GM19397 (cell line): Measurements from ENCODE around the gene MUSTN1.

ENCODE experiments used
- ATAC-seq: cut with Tn5 transposase; IDR thresholded peaks from one replicate; pipeline ENCODE4 v1.9.1; 2021; ENCODE audit warnings: mild to moderate bottlenecking, moderate library complexity; ENCODE audit not compliant: unreplicated experiment

The MUSTN1 gene

DNA sequence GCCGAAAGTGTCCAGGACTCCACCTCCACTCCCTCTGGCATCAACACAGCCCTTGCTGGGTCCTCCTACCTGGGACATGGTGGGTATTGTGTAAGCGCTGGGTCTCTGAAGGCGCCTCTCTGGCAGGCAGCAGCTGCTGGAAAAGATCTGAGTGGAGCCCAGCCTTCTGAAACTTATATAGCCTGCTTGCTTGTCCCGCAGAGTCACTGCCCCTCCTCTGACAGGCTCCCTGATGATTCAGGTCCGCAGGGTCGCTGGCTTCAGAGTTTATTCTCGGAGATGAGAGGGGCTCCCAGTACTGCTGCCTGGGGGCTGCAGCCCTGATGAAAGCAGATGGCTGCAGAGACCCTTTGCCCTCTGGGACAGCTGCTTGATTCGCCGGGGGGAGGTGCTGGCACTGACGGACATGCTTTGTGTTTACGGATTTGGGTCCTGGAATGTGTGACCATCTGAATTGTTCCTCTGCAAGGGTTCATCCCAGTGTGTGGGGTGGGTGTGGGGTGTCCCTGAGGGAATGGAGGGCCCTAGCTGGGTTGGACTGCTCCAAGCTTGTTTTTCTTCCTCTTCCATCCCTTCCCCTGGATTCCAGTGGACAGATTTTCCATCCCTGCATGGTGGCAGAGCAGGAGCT lies at the start of gene MUSTN1:
Gene MUSTN1 (minus strand): TSS at position 149 of the 631 bp plus-strand sequence. CDS start 71 bp downstream, at position 78.
- no peak for ATAC-seq

DNA sequence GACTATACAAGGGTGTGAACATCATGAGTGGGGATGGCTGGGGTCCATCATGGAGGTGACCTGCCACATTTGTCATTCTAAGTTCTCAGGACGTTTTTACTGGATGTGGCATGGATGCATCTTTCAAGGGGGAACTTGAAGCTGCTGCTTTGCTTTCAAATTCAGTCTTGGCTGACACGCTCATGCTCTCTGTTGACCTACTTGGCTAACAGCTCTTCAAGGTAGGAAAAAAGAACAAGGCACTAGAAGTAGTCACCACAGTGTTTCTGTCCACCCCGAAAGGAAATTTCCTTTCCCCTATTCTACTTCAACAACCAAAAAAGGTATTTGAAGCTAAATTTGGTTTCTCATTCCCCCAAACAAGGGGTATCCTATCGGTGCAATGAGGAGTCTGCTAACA lies 47.6 kb upstream of the MUSTN1 start:
- no peak for ATAC-seq

DNA sequence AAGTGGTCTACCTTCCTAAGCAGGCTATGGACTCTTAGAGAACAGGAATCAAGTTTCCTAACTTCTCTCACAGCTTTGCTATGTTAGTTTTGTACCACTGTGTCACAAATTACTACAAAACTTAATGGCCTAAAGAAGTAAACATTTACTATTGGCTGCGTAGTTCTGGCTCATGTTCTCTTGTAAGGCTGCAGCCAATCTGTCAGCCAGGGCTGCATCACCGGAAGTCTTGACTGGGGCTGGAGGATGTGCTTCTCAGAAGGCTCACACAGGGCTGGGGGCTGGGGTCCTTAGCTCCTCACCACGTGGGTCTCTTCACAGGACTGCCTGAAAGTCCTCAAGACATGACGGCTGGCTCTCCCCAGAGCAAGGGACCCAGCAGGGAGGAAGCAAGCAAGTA lies 47.1 kb upstream of the MUSTN1 start:
- no peak for ATAC-seq

DNA sequence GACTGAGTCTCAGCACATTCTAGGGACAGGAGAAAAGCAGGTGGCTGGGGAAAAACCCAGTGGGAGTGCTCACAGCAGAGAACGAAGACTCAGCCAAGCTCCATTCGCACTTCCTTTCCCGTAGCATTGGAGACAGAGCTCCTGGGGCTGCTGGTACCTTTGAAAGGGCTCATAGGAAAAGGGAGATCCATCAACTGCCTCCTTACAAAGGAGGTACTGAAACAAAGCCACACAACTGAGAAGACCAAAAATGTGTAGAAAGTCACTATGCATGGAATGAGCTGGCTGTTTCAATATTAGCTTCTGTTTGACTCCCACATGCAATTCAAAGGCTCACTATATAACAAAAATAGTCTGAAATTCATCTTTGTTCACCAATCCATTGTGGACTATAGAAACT lies 45.7 kb upstream of the MUSTN1 start:
- no peak for ATAC-seq

DNA sequence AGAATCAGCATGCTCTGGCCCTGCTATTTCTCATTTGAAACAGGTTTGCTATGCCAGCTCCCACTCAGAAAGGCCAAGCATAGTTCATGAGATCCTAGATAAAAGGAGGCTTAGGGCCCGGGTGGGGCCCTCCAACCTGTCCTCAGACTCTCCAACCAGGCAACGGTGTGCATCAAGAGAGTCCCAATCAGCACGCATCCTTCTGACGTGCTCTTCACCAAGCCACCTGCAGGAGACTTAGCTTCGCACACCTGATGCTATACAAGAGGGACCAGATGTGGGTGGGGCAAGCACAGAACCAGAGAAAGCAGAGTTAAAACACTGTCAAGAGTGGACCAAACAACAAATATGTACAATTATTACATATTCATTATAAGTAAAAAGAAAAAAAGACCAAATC lies 45.2 kb upstream of the MUSTN1 start:
- no peak for ATAC-seq

DNA sequence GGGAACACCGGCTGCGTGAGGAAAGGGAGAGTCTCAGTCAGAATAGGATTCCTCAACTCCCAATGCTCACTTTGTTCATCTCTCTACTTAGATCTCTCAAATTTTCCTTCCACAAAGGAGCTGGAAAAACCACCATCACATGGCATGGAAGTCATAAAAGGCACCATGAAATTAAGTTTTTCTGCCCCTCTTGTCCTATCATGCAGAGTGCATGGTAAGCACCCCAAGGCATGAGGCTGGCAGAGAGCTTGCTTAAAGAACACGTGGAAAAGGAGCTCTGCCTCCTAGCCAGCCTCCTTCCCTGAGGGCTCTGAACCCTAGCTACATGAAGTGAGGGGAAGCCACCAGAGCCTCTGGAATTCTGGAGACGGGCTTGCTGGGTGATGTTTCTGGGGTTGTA lies 44.8 kb upstream of the MUSTN1 start:
- no peak for ATAC-seq

DNA sequence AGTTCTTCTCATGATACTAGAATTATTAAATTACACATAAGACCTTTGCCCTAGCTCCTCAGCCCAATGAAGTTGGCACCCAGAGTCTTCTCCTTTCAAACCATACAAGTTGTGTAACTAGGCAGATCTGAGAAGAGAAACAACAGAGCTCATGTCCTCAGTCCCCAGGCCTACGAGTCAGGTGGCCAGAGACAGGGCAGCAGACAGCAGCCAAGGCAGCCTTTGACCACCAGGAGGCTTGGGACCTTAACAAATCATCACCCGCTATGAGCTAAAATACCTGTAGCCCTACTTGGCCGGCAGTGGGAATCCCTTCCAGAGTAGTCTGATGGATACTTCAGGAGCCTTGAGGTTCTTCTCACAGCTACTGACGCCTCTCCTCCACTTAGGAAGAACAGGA lies 44.3 kb upstream of the MUSTN1 start:
- ATAC-seq, result no peak

DNA sequence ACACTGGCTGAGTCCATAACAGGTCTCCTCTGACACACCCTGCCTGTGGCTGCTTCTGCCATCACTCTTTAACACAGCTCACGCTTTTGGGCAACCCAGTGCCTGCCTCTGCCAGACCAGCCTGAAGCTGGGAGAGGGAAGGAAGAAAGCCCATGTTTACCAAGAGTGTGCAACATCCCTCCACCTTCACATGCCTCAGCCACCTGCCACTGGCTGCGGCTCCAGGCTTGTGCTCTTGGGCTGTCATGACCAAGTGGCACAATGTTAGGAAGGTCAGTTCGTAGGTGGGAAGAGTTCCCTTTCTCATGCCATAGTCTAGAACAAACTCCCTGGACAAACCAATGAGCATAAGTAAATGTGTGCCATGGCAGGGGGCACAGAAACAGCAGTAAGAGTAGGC lies 42.3 kb upstream of the MUSTN1 start:
- no peak for ATAC-seq

DNA sequence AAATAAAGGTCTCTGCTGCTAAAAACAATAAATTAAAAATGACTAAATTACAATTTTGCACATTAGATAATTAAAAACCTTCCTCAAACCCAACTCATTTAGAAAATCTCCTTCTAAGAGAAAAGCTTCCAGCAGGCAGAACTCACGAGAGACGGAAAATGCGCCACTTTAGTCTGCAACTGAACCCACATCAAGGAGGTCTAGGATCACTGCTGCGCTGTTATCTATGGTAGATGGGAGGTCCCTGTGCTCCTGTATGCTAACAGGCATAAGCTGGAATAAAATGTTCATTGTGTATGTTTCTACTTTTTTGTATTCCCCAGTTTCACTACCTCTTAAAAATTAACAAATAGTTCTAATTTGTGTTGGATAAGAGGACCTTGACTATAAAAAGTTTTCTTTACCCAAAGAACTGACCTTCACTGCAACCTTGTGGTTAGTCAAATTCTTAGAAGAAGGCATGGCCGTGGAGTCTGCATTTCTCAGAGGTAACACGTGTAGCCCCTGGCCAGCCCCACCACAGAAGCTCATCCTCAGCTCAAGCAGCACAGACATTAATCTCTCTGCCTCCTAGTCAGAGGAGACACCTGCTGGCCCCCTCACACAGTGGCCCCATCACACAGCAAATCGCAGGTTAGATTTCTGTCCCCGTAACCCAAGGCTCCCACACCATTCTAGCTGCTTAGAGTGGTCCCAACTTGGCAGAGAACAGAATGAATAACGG lies 40.2 kb upstream of the MUSTN1 start:
- no peak for ATAC-seq

DNA sequence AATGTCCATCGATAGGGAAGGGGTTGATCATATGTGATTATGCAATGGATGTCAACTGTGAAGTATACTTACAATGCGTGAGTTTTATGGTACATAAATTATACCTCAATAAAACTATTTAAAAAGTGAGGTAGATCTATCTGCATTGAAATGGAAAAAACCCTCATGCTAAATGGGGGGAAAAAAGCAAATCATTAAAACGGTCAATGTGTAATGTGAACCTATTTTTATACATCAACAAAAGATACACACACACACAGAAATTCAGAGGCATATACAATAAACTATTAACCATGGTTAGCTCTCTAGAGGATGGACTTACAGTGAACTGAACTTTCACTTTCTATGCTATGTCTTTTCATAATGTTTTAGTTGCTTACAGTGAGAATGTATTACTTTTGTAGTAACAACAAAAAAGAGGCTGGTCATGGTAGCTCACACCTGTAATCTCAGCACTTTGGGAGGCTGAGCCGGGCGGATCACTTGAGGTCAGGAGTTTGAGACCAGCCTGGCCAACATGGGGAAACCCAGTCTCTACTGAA lies 39.4 kb upstream of the MUSTN1 start:
- no peak for ATAC-seq

DNA sequence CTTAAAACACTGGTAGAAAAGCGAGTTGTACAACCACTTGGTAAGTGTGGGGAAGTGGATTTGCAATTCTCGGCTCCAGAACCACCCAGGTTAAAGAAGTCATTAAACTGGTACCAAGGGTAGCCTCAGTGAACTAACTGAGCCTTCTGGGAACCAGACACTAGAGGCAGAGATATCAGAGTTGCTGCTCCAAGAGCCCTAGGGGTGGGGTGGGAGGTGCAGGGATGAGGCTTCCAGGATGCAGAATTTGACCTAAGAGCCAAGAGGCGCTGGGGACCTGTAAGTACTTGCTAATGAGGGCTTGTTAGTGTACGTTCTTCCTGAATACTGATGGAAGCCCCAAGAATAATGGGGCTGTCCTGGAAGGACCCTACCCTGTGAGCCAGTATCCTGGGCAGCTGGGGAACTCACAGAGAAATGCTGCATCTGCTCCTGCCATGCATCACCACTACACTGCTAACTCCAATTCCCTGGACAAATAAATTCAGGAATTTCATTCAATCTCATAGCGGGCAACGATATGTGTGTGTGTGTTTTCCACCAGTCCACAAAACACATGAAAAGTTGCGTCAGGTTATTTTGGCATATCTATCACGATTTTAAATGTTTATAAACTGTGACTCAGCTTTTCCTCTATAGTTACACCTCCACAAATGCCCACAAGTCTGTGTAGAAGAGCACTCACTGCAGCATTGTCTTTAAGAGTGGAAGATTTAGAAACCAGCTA lies 38.8 kb upstream of the MUSTN1 start:
- no peak for ATAC-seq

DNA sequence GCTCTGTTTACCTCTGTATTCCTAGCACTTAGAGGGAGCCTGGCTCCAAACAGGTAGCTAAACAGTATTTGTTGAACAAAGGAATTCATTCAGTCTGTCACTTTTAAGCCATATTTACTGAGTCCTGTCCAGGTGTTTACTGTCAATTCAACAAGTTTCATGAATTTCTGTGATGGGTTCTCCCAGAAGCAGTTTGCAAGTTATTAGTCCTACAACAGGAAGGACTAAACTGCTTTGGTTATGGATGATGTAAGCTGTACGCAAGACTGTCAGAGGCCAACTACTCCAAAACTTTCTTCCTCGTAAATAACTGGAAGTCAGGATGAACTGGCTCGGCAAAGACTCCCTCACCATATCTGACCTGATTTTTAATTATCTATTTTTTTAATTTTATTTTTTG lies 37.4 kb upstream of the MUSTN1 start:
- ATAC-seq, result no peak

DNA sequence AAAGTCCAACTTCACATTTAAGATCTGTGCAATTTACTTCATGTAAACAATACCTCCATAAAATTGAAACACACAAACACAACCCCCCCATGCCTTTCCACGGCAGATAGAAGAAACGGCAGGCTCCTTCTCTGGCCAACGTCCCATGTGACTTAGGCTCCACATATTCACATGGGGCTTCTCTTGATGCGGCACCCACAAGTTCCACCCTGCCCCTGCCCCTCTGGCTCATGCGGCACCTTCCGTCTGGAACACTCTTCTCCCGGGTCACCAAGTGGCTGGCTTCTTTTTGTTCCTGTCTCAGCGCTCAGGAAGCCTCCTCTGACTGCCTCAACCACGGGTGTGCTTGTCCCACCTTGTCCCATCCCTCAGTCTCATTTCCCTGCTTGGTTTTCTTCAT lies 36.9 kb upstream of the MUSTN1 start:
- no peak for ATAC-seq

DNA sequence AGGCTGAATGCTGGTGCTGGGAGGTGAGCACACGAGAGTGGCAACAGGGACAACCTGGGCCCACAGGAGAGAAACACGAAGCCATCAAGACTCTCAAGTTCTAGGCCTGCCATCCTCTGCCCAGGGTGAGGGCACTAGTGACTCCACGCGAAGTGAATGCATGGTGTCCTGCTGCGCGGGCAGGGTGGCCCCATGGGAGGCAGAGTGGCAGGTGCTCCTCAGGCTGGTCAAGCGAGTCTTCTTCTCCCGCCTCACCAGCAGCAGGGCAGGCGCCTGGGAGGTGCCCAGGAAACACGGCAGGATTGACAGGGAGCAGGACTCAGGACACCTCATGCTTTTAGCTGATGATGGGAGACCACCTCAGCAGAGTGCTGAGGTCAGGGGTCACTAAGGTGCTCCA lies 35.7 kb upstream of the MUSTN1 start:
- ATAC-seq, result no peak

DNA sequence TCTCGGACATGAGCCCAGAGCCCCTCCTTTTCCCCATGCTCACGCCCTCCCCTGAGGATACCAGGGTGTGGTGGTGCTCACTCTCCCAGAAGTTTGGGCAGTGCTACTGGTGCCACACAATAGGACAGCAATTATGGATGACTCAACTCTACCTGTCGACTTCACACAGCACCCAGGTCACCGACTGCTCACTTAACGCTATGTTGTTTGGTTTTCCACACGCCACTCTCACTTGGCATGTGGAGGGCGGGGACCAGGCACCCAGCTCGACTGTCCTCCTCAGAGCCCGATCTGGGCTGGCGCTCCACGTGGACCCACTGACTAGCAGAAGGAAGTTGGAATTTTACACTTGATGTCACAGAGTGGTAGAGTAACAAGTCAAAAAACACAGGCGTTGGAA lies 31.6 kb upstream of the MUSTN1 start:
- no peak for ATAC-seq

DNA sequence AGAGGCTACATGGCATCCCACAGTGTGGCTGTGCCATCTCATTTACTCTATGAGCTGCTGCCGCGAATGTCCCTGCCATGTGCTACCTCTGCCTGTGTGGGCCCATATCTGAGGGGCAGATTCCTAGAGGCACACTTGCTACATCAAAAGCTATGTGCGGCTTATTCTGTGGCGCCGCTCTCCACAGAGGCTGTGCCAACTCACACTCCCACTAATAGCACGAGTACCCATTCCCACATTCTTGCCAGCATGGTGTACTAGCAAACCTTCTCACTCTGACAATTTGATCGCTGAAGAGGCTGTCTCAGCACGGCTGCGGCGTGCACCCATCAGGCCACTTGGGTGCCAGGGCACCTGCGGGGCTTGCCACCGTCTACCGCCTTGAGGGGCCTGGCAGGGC lies 31.2 kb upstream of the MUSTN1 start:
- no peak for ATAC-seq

DNA sequence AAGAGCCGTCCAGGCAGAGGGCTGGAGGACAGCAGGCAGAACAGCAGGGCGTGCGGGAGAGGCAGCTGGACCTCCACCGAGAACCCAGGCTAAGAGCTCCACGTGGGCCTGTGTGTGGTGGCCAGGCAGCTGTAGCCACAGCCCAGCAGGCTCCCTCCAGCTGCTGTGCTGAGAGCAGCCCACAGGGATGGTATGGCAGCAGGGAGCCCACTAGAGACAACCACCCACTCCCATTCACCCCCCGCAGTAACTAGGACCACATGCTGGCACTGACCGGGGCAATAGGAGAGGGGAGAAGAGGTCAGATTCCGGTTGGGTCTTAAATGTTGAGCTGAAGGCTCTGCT lies 25.6 kb upstream of the MUSTN1 start:
- no peak for ATAC-seq

DNA sequence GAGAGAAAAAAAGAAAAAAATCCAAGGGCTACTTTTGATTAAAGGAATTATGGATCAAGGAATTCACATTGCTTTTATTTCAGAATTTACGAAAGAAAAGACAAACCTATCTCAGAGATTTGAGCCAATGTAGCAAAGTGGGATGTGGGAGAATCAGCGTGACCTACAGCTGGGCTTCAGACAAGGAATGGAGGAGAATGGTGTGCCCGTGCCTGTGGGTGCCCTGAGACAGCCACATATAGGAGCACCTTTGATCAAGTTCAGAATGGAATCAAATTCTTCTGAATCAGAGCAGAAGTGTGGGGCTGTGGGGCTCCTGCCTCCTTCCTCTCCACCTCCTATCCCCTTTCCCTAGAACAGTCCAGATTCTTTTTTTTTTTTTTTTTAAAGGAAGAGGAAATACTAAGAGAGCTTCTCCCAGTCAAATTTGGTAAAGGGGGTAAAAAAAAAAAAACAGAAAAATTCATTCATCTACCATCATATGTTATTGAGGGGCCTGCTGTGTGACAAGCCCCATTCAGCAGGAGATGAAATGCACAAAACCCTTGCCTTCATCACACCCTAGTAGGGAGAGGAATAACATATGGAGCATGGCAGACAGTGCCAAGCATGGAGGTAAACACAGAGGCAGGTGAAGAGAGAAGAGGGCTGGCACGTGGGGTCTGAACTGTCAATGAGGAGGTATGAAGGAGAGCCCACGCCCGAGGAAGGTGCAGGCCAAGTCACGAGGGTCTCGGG lies 25.0 kb upstream of the MUSTN1 start:
- no peak for ATAC-seq

DNA sequence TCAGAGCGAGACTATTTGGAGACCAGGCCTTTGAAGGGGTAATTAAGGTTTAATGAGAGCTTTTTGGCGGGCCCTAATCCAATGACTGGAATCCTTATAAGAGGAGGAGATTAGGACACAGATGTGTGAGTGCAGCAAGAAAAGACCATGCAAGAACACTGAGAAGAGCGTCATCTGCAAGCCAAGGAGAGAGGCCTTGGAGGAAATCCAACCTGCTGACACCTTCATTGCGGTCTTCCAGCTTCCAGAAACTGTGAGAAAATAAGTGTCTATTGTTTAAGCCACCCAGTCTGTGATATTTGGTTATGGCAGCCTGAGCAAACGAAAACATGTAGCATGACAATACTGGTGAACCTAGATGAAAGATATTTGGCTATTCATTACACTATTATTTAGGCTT lies 23.0 kb upstream of the MUSTN1 start:
- ATAC-seq, result no peak

DNA sequence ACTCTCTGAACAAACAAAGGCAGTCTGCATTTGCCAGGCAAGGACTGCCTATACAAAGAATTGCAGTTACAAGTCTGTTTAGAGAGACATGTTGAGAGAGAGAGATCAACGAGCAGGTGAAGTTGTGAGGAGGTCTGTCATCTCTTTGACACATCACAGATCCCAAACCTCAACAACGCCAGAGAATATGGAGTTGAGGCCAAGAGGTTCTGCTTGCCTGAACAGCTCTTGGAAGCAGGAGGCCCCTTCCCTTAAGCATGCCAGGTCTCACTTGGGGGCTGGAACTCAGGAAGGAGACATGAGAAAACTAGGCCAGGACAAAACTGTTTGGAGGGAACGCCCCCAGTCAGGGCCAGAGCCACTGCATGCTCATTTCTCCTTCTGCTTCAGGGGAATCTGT lies 22.3 kb upstream of the MUSTN1 start:
- ATAC-seq, result no peak

DNA sequence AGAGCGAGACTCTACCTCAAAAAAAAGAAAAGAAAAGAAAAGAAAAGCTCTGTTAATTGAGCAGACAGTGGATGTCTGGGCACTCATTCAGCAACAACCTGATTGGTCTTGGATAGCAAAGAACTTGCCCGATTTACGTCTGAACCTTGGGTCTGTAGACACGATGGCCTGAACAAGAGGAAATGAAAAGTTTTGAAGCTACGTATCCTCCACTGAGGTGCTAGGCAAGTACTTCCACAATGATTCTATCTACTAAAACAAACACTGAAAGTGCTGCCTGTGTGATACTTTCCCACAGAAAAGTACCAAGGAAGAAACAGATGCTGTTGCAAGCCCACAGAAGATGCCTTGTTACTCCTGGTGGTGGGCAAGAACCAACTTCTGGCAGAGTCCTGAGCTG lies 21.8 kb upstream of the MUSTN1 start:
- ATAC-seq, result no peak
